ENCODE data around the gene GIT1. TPM values are rescaled to one million over a fixed set of nuclear protein-coding genes. Genes with fewer than 3 reads are reported as not detected.

GIT1 gene
- polyA plus RNA-seq, 1 experiment: 32.0 TPM

DNA sequence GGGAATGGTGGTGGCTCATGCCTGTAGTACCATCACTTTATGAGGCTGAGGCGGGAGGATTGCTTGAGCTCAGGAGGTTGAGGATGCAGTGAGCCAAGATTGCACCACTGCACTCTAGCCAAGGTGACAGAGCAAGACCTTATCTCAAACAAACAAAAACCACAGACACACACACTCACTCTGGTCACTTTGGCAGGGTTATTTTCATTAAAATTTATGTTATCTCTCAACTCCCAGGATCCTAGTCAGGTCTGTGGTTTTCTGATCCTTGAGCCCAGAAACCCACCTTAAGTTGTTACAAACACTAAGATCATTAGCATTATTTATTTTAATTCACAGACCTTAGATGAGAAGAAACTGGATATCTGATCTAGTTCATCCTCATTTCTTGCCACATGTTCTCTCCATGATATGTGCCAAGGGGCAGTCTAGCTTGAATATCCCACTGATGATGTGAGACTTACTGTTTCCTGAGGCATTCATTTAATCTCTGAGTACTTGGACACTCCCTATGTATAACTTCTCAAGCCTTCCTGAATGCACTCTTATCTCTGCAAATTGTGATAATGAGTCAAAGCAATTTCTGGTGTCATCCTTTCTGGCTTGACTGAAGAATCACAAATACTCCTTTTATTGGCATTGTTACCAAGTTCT lies 32.2 kb downstream of the GIT1 start:
- Histone ChIP-seq H3K36me3 (ENCODE audit: control insufficient read depth, insufficient read depth, low read length) (0 out of 2 replicates have a peak, but pooled peaks cover under 1% of the 10 kb centered on the region), H3K27me3 (ENCODE audit: control insufficient read depth, insufficient read depth, low read length) (no peaks in the 10 kb centered on the region), H3K4me3 (ENCODE audit: low read depth, low read length) (no peak overlapping the region)
- CTCF ChIA-PET: interaction anchor here (0.6 to 4.5 kb wide), 5 partner anchors 10 to 233 kb away, joined by 3 to 23 read pairs (median 8); partner anchors contain the start of gene ABHD15
- TF ChIP-seq, protein P1, sequence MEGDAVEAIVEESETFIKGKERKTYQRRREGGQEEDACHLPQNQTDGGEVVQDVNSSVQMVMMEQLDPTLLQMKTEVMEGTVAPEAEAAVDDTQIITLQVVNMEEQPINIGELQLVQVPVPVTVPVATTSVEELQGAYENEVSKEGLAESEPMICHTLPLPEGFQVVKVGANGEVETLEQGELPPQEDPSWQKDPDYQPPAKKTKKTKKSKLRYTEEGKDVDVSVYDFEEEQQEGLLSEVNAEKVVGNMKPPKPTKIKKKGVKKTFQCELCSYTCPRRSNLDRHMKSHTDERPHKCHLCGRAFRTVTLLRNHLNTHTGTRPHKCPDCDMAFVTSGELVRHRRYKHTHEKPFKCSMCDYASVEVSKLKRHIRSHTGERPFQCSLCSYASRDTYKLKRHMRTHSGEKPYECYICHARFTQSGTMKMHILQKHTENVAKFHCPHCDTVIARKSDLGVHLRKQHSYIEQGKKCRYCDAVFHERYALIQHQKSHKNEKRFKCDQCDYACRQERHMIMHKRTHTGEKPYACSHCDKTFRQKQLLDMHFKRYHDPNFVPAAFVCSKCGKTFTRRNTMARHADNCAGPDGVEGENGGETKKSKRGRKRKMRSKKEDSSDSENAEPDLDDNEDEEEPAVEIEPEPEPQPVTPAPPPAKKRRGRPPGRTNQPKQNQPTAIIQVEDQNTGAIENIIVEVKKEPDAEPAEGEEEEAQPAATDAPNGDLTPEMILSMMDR (IDR thresholded peaks at IDR 0.05; ENCODE audit: insufficient read depth, low read depth, low read length): no peak
- POLR2A ChIA-PET: no interaction called here
- DNase-seq (ENCODE audit: low read depth): no peak

DNA sequence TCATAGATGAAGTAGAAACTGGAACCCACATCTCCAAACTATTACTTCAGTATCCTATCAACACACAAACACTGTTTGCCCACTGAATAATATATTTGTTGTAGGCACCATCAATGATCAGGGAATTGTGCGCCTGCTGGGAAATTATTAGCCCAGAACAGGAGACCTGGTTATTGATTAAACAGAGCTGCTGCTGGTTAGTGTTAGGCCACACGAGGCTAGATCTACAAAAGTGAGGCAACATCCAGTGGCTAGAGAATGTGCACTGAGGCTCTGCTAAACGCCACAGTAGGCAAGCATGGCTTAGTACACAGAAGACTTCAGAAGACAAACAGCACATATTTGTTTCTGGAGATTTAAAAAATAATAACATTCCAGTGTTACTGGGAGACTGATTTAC lies 33.6 kb downstream of the GIT1 start:
- CTCF ChIA-PET: interaction anchor here (0.8 to 4.5 kb wide), 7 partner anchors 11 to 210 kb away, joined by 3 to 23 read pairs (median 4); partner anchors contain the start of gene ABHD15
- POLR2A ChIA-PET: no interaction called here
- no peak overlapping the region for H3K4me3 ChIP-seq (ENCODE audit: low read depth, low read length)
- no peaks in the 10 kb centered on the region for H3K27me3 ChIP-seq (ENCODE audit: control insufficient read depth, insufficient read depth, low read length)
- no peak for DNase-seq (ENCODE audit: low read depth)
- TF ChIP-seq, protein P1 (IDR thresholded peaks at IDR 0.05; ENCODE audit: insufficient read depth, low read depth, low read length): no peak
- H3K36me3 ChIP-seq (ENCODE audit: control insufficient read depth, insufficient read depth, low read length): no peaks in the 10 kb centered on the region

- no peak for DNase-seq (ENCODE audit: low read depth)
- TF ChIP-seq, protein P1 (IDR thresholded peaks at IDR 0.05; ENCODE audit: insufficient read depth, low read depth, low read length): no peak
- no peaks in the 10 kb centered on the region for H3K27me3 ChIP-seq (ENCODE audit: control insufficient read depth, insufficient read depth, low read length)
- ChIA-PET CTCF (interaction anchor here (0.6 to 2.3 kb wide), 6 partner anchors 12 to 179 kb away, joined by 3 to 6 read pairs (median 5); no protein-coding TSS in a partner anchor), POLR2A (no interaction called here)
- no peaks in the 10 kb centered on the region for H3K36me3 ChIP-seq (ENCODE audit: control insufficient read depth, insufficient read depth, low read length)
- H3K4me3 ChIP-seq (ENCODE audit: low read depth, low read length): no peak overlapping the region
Measured at GRCh38 chr17:29549177-29549923, 40.1 kb downstream of the GIT1 start.

- CTCF ChIA-PET: no interaction called here
- Histone ChIP-seq H3K4me3 (ENCODE audit: low read depth, low read length) (no peak overlapping the region), H3K27me3 (ENCODE audit: control insufficient read depth, insufficient read depth, low read length) (no peaks in the 10 kb centered on the region), H3K36me3 (ENCODE audit: control insufficient read depth, insufficient read depth, low read length) (peaks cover 8% of the 10 kb centered on the region)
- no peak for DNase-seq (ENCODE audit: low read depth)
- POLR2A ChIA-PET: no interaction called here
- TF ChIP-seq, protein P1 (IDR thresholded peaks at IDR 0.05; ENCODE audit: insufficient read depth, low read depth, low read length): no peak
Measured at GRCh38 chr17:29546830-29547229, 42.6 kb downstream of the GIT1 start.

DNA sequence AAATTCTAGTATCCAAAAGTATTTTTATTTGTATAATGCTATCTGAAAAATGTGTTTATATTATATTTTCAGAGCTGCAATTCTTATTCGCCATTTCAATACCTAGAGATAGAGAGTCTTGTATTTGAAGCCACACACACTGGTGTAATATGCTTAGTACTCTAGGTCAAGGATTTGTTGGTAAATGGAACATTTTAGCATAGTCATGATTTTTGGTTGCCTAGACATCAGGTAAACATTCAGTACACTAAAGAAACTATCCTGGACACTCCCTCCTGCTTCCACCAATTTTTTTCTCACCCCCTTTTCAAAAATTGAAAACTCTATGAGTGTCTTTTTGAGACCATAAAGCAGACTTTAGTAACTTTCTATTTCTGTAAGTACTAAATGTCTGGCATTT lies 43.4 kb downstream of the GIT1 start:
- no peak overlapping the region for H3K4me3 ChIP-seq (ENCODE audit: low read depth, low read length)
- ChIA-PET CTCF (interaction anchor here (0.6 to 3.0 kb wide), 3 partner anchors 10 to 179 kb away, joined by 3 to 15 read pairs (median 4); no protein-coding TSS in a partner anchor), POLR2A (interaction anchor here (0.6 kb wide), 1 partner anchor 85 kb away, joined by 4 read pairs; no protein-coding TSS in a partner anchor)
- H3K27me3 ChIP-seq (ENCODE audit: control insufficient read depth, insufficient read depth, low read length): no peaks in the 10 kb centered on the region
- TF ChIP-seq, protein P1 (IDR thresholded peaks at IDR 0.05; ENCODE audit: insufficient read depth, low read depth, low read length): no peak
- peaks cover 8% of the 10 kb centered on the region for H3K36me3 ChIP-seq (ENCODE audit: control insufficient read depth, insufficient read depth, low read length)
- no peak for DNase-seq (ENCODE audit: low read depth)
